GM18505 (cell line): ENCODE data around the gene PIM3.

Experiments used
- ATAC-seq: cut with Tn5 transposase; IDR thresholded peaks from one replicate; pipeline ENCODE4 v1.9.1; 2021; ENCODE audit not compliant: unreplicated experiment
- POLR2A ChIP-seq: IDR thresholded peaks from 4 replicates; pipeline ENCODE4 v1.6.1; 2011; ENCODE audit warnings: borderline replicate concordance; ENCODE audit not compliant: insufficient read depth, insufficient read length; ENCODE audit errors: extremely low read depth

PIM3 gene

DNA sequence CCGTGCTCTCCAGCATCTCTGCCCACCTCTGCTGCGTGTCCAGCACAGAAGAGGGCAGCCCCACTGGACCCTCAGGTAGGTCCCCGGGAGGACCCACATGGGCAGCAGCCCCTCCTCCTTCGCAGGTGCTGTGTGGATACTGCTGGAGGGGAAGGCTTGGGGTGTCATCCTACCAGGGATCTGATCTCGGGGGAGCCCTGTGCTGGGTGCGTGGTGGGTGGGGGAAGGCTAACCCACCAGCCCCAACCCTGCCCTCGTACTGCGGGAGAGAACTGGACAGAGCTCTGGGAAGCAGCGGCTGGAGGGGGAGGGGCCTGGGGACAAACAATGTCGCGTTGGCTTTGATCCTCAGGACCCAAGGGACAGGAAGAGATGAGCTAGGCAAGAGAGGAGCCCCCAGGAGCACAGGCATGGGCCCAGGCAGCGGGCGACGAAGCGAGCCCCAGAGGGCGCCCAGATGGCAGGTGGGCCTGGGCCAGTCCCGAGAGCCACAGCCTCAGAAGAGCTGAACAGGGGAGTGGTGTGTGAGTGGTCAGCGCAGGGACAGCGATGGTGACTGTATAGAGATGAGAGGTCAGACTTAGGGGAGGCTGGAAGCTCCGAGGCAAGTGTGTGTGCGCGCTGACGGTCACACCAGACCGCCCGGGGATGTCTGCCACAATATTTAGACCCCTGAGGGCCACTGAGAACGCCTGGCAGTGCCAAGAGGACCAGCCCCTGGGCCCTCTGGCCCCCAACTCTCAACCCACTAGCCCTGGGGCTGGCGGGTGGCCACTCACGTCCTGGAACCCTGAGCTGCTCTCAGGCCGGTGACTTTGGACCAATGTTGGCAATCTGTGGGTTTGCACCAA, 1.4 kb upstream of the PIM3 start:
- no peak for TF ChIP-seq POLR2A
- ATAC-seq = no peak

DNA sequence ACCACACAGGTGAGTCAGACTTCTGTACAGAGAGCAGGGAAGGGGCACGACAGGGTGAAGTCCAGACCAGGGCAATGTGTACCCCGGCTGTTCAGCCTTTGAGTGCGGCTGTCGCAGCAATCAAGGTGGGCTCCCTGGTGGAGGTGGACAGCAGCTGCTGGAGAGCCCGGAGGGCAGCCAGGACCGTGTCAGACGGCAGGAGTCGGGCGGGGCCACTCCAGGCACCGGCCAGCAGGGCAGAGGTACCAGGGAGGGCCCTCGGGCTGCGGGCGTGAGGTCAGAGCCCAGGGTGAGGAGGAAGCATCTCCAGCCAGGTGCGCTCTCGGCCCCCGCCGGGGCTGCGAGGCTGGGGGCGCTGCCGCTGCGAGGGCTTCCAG, 802 bp upstream of the PIM3 start:
- no peak for ATAC-seq
- no peak for TF ChIP-seq POLR2A

DNA sequence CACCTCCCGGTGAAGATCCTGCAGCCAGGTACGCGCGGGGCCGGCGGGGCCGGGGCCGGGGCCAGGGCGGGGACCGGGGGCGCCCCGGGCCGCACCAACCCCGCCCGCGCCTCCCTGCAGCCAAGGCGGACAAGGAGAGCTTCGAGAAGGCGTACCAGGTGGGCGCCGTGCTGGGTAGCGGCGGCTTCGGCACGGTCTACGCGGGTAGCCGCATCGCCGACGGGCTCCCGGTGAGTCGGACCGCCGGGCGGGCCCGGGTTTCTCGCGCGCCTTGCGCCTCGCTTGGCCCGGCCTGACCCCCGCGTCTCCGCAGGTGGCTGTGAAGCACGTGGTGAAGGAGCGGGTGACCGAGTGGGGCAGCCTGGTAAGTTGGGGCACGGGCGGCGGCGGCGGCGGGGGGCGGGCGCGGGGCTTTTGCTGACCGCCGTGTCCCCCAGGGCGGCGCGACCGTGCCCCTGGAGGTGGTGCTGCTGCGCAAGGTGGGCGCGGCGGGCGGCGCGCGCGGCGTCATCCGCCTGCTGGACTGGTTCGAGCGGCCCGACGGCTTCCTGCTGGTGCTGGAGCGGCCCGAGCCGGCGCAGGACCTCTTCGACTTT, 531 bp downstream of the PIM3 start:
- no peak for ATAC-seq
- TF ChIP-seq POLR2A = no peak

DNA sequence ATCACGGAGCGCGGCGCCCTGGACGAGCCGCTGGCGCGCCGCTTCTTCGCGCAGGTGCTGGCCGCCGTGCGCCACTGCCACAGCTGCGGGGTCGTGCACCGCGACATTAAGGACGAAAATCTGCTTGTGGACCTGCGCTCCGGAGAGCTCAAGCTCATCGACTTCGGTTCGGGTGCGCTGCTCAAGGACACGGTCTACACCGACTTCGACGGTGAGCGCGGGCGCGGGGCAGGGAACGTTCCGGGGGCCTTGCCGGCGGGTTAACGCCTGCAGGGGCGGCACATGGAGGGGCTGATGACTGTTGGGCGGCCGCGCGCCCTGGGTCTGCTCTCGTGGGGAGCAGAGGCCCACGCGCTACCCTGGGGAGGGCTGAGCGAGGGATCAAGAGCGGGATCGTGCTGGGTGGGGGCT, 1.0 kb downstream of the PIM3 start:
- ATAC-seq = no peak
- no peak for TF ChIP-seq POLR2A

DNA sequence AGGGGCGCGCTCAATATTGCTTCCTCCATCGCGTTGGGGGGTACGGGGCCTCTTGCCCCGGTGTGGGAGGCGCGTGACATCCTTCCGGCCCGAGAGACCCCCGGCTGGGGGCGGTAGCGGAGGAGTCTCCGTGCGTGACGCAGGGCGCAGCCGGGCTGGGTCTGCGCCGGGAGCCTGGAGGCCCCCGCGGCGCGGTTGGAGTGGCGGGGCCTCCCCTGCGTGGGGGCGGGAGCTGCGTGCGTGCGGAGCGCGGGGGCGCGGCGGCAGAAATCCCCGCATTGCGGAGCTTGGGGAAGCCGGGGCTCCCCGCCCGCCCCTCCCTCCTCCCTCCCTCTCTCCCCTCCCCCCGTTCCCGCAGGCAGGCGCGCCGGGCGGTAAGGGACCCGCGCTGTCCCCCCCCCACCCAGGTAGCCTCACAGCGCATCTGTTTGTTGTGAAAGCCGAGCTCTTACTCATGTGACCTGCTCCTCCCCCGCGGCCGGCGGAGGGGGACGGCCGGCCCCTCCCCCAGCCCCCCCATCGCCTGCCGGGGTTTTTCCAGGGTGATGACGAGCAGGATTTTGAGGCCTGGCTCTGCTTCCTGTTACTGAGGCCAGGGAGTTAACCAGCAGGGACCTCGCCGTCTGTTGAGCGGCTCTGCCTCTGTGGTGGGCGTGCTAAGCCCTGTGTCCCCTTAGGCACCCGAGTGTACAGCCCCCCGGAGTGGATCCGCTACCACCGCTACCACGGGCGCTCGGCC, 1.6 kb downstream of the PIM3 start:
- peak; percentile 19 for ATAC-seq

DNA sequence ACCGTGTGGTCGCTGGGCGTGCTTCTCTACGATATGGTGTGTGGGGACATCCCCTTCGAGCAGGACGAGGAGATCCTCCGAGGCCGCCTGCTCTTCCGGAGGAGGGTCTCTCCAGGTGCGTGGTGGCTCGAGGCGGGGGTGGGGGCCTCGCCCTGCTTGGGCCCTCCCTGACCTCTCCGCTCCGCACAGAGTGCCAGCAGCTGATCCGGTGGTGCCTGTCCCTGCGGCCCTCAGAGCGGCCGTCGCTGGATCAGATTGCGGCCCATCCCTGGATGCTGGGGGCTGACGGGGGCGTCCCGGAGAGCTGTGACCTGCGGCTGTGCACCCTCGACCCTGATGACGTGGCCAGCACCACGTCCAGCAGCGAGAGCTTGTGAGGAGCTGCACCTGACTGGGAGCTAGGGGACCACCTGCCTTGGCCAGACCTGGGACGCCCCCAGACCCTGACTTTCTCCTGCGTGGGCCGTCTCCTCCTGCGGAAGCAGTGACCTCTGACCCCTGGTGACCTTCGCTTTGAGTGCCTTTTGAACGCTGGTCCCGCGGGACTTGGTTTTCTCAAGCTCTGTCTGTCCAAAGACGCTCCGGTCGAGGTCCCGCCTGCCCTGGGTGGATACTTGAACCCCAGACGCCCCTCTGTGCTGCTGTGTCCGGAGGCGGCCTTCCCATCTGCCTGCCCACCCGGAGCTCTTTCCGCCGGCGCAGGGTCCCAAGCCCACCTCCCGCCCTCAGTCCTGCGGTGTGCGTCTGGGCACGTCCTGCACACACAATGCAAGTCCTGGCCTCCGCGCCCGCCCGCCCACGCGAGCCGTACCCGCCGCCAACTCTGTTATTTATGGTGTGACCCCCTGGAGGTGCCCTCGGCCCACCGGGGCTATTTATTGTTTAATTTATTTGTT, 2.4 kb downstream of the PIM3 start:
- no peak for TF ChIP-seq POLR2A
- ATAC-seq = no peak

More for the DNA sequence above, 1.6 kb downstream of the PIM3 start:
- peak; percentile 51 for TF ChIP-seq POLR2A

DNA sequence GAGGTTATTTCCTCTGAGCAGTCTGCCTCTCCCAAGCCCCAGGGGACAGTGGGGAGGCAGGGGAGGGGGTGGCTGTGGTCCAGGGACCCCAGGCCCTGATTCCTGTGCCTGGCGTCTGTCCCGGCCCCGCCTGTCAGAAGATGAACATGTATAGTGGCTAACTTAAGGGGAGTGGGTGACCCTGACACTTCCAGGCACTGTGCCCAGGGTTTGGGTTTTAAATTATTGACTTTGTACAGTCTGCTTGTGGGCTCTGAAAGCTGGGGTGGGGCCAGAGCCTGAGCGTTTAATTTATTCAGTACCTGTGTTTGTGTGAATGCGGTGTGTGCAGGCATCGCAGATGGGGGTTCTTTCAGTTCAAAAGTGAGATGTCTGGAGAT, 3.1 kb downstream of the PIM3 start:
- ATAC-seq = no peak
- TF ChIP-seq POLR2A = no peak

DNA sequence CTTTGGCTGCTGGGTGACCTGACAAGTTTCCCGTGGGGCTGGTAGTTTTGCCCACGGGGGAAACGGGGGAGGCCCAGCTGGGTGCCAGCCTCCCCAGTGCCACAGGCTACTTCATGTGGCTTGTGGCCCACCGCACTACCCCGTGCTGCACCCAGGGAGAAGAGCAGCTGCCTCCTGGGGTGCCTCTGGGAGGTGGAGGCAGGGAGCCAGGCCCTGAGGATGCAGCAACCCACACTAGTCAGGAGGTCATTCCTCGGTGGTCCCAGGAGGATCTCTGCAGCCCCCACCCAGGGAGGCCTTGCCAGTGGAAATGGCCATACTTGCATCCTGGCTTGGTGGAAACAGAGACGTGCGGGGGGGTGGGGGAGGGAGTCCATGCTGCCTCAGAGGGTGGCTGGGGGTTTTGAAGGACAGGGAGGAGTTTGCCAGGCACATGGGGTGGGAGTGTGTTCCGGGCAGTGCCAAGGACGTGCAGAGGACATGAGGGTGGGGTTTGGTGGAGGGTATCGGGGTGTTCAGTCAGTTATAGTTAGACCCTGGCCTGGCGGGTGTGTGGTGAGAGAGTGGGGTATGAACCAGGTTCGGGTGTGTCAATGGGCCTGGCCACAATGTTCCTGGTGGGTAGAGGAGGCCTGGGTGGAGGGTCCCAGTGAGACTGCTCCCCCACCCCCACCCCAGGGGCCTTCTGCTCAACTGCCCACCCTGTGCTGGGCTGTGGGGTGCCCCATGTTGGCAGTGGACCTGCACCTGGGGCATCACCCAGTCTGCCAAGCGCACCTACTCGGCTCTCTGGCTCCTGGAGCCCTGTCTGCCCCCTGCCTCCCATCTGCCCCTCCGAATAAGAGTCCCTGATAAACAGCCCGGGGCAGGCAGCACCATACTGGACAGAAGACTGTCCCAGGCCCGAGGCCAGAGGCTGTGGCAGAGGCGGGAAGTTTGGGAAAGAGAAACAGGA, 3.8 kb downstream of the PIM3 start:
- peak; percentile 10 for TF ChIP-seq POLR2A
- no peak for ATAC-seq

DNA sequence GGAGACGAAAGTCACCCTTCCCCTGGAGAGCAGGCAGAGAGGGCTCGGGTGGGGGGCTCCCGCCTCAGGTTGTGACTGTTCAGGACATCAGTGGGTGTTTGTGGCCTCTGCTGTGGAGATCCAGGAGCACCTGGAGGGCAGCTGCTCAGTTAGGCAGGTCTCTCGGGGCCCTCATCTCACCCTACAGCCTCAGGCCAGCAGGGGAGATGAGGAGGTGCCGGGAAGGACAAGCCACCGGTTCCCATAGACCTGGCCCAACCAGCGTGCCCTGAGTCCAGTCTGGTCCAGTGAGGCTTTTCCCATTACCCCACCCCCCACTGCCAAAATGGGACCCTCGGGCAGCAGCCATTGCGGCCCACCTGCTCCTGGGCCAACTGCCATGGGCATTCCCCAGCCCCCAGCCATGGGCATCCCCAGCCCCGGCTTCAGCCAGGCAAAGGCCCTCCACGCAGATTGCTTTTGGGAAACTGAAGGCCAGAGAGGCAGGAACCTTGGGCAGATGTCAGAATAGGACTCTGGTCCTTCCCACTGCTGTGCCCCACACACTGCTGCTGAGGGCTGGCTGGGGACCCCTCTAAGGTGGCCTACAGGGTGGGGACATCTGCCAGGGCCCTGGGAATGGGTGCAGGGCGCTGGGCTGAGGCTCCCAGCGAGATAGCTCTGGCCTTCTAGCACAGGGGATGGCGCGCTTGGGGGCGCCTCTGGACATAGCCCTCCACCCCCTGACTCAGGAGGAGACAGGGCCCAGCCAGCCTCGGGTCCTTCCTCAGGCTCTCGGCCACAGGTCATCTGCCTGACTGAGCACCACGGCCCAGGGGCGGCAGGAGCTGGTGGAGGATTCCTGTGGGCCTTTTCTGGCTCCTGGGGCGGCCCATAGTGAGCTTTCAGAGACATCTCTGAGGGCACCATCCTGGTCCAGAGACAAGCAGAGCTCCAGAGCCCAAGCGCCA, 4.8 kb downstream of the PIM3 start:
- no peak for ATAC-seq

DNA sequence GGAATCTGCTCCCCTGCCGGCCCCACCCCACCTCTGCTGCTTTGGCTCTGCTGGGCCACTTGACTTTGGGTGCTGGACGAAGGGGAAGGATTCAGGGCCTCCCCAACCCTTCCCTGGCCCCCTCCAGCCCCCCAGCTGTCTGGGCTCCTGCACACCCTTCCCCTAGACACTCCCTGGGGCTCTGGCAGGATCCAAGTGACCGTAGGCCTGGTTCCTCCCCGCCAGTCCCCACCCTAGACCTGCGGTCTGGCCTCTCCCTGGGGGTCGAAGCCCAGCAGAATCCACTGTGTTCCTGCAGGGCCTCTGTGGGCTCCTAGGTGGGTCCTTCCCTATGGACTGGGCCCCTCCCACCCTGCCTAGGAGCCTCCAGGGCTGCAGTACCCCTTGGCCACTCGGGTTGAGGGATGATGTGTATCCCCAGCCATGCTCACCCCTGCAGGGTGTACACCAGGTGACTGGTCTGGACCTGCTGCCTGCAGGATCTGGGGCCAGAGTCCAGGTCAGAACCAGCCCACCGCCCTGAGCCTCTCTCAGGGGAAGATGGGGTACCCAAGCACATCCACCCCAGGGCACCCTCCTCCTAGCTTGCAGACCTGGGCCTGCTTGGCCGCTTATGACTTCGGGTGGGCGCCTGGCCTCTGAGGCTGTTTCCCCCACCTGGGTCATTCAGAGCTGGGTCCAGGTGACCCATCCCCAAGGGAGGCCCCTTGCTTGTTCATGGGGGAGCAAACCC, 5.6 kb downstream of the PIM3 start:
- TF ChIP-seq POLR2A = no peak
- no peak for ATAC-seq

More for the DNA sequence above, 4.8 kb downstream of the PIM3 start:
- no peak for TF ChIP-seq POLR2A

DNA sequence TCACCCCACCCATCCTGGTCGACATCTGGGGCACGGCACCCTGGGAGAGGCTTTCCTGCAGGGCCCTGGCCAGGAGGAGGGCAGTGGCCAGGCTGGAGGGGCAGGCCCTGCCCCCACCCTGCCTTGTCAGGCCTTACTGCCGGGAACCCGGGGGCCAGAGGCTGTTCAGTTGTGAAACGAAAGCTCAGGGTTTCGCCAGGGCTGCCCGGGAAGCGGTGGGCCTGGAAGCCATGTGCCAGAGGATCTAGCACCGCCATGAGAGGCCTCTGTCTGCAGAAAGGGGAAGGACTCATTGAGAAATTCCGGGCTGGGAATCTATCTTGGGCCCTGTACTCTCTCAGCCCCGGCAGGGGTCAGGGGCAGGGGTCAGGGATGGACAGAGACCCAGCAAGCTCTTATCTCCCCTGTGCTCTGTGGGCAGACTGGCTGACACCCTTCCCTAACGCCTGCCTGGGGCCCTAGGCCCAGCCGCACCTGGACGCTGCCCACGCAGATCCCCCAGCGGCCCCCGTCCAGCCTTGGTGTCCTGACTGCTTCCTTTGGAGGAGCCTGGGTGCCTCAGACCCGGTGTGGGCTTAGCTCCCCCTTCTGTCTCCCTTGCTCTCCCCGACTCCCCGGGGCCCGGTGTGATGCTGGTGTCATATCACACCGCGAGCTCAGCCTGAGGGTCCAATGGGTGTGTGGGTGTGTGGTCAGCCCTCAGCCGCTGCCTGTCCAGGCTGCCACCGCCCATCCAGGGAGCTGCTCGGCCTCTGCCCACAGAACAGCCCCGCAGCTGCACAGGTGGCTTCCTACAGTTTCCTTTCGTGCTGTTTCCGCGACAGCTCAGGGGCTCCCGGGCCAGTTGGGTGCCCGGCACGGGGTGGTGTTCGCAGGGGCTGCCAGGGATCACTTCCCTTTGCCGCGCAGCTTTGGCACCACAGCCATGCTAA, 6.5 kb downstream of the PIM3 start:
- no peak for ATAC-seq
- no peak for TF ChIP-seq POLR2A
